Measurements from ENCODE around the gene CEP97. TPM values are rescaled to one million over a fixed set of nuclear protein-coding genes. Genes with fewer than 3 reads are reported as not detected.

The CEP97 gene
- total RNA-seq, 3 donors from 2014 or later (not counting 1 experiment from before 2014, with no cell fraction given), result 8.5 to 11.0 (median 9.4) TPM

DNA sequence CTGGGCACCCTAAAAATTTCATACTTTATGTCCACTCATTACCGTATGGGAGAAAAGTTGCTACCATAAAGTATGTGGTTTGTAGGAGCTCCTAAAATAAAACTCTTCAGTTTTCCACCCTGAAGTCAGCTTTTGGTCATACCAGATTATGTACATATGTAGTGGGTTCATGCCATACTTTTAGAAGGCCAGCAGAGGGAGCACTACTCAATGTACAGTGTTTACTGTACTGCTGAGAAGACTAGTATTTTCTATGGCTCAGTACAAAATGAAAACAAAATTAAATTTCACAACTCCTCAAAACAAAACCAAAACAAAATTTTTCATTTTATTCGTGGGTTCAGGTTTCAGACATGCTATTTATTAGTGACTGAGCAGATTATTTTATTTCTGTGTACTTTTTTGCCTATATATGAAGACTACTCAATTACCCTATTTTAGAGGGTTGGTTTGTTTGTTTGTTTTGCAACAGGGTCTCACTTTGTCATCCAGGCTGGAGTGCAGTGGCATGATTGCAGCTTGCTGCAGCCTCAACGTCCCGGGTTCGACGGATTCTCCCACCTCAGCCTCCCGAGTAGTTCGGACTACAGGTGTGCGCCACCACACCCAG lies 78.9 kb downstream of the CEP97 start:
- Mint-ChIP-seq H3K27ac (peak overlapping the region; percentile 52 to 78), H3K4me1 (peaks cover 7 to 17% of the 10 kb centered on the region in 2 donors), H3K27me3 (ENCODE audit: low read depth in 2 of 2) (no peaks in the 10 kb centered on the region), H3K36me3 (no peaks in the 10 kb centered on the region), H3K9me3 (no peaks in the 10 kb centered on the region), H3K4me3 (peak overlapping the region; percentile 56)
- TF ChIP-seq, protein P1, sequence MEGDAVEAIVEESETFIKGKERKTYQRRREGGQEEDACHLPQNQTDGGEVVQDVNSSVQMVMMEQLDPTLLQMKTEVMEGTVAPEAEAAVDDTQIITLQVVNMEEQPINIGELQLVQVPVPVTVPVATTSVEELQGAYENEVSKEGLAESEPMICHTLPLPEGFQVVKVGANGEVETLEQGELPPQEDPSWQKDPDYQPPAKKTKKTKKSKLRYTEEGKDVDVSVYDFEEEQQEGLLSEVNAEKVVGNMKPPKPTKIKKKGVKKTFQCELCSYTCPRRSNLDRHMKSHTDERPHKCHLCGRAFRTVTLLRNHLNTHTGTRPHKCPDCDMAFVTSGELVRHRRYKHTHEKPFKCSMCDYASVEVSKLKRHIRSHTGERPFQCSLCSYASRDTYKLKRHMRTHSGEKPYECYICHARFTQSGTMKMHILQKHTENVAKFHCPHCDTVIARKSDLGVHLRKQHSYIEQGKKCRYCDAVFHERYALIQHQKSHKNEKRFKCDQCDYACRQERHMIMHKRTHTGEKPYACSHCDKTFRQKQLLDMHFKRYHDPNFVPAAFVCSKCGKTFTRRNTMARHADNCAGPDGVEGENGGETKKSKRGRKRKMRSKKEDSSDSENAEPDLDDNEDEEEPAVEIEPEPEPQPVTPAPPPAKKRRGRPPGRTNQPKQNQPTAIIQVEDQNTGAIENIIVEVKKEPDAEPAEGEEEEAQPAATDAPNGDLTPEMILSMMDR (IDR thresholded peaks at IDR 0.05), result peak; percentile 89
- no peaks in the 10 kb centered on the region for H3K9me3 ChIP-seq (ENCODE audit: control insufficient read depth, insufficient read depth, low read length)
- H3K27ac ChIP-seq (ENCODE audit: low read length), result peak overlapping the region; percentile 31
- peak in 1 of 2 donors; percentile 90 for DNase-seq
- WGBS (ENCODE audit: insufficient coverage), result 96% methylated on average over 7 of the region's 9 CpGs
- peak; percentile 100 for ATAC-seq
- peaks cover 28% of the 10 kb centered on the region for H3K36me3 ChIP-seq (ENCODE audit: control insufficient read depth, insufficient read depth, low read length)
- H3K4me3 ChIP-seq (ENCODE audit: low read length), result no peak overlapping the region
- peaks cover 4% of the 10 kb centered on the region for H3K4me1 ChIP-seq (ENCODE audit: control insufficient read depth, insufficient read depth, low read length)
- H3K27me3 ChIP-seq (ENCODE audit: control insufficient read depth, insufficient read depth, low read length), result no peaks in the 10 kb centered on the region
- intact Hi-C loops (cut with micrococcal nuclease), result loop anchor here (2.0 to 5.0 kb wide), 2 partner anchors 426 to 734 kb away; no protein-coding TSS in a partner anchor

DNA sequence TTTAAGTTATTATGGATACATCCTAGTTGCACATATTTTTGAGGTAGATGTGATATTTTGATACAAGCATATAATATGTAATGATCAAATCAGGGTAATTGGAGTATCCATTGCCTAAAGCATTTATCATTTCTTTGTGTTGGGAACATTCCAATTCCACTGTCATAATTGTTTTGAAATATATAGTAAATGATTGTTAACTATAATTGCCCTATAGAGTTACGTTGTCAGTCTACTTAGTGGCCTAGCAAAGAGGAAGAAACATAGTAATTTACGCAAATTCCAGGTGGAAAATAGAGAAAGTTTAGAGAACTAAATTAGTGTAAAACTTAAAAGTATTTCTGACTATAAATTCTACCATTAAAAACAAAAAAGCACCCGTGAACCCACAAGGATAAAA lies 79.5 kb downstream of the CEP97 start:
- no peak overlapping the region for H3K4me3 ChIP-seq (ENCODE audit: low read length)
- no peaks in the 10 kb centered on the region for H3K36me3 Mint-ChIP-seq
- H3K27ac Mint-ChIP-seq, result peak overlapping the region; percentile 52 to 78
- no peaks in the 10 kb centered on the region for H3K9me3 Mint-ChIP-seq
- peak overlapping the region; percentile 56 for H3K4me3 Mint-ChIP-seq
- H3K27me3 Mint-ChIP-seq (ENCODE audit: low read depth in 2 of 2), result no peaks in the 10 kb centered on the region
- H3K9me3 ChIP-seq (ENCODE audit: control insufficient read depth, insufficient read depth, low read length), result no peaks in the 10 kb centered on the region
- TF ChIP-seq, protein P1 (IDR thresholded peaks at IDR 0.05), result no peak
- DNase-seq (no peak), ATAC-seq (no peak)
- H3K27me3 ChIP-seq (ENCODE audit: control insufficient read depth, insufficient read depth, low read length), result no peaks in the 10 kb centered on the region
- peaks cover 30% of the 10 kb centered on the region for H3K36me3 ChIP-seq (ENCODE audit: control insufficient read depth, insufficient read depth, low read length)
- H3K27ac ChIP-seq (ENCODE audit: low read length), result no peak overlapping the region
- peaks cover 9 to 19% of the 10 kb centered on the region in 2 donors for H3K4me1 Mint-ChIP-seq
- peaks cover 4% of the 10 kb centered on the region for H3K4me1 ChIP-seq (ENCODE audit: control insufficient read depth, insufficient read depth, low read length)
- no CpG with 5 or more reads among the region's 3 CpGs for WGBS (ENCODE audit: insufficient coverage)
- intact Hi-C loops (cut with micrococcal nuclease), result loop anchor here (2.0 to 5.0 kb wide), 2 partner anchors 425 to 733 kb away; no protein-coding TSS in a partner anchor

DNA sequence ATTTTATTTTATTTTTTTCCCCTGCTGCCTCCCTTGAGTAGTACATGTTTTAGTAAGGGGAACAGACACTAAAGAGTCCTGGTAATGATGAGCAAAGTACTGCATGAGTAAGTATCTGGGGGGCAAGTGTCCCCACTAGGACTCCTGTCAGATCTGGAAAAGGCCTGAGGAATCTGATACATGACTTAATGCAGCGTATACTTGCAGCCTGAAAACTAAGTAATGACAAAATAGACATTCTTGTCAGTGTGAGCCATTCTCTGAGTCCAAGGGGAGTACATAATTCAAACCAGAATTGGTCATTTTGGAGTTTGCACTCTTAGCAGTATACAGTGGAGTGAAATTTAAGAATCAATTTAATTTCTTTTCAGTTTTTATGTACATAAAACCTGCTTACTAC lies 82.1 kb downstream of the CEP97 start:
- intact Hi-C loops (cut with micrococcal nuclease), result no loop called here
- Mint-ChIP-seq H3K27ac (no peak overlapping the region), H3K9me3 (no peaks in the 10 kb centered on the region), H3K27me3 (ENCODE audit: low read depth in 2 of 2) (no peaks in the 10 kb centered on the region), H3K4me3 (no peak overlapping the region), H3K36me3 (no peaks in the 10 kb centered on the region), H3K4me1 (peaks cover 15 to 19% of the 10 kb centered on the region in 2 donors)
- Histone ChIP-seq H3K9me3 (ENCODE audit: control insufficient read depth, insufficient read depth, low read length) (no peaks in the 10 kb centered on the region), H3K4me1 (ENCODE audit: control insufficient read depth, insufficient read depth, low read length) (peaks cover 4% of the 10 kb centered on the region), H3K27ac (ENCODE audit: low read length) (no peak overlapping the region), H3K4me3 (ENCODE audit: low read length) (no peak overlapping the region), H3K27me3 (ENCODE audit: control insufficient read depth, insufficient read depth, low read length) (no peaks in the 10 kb centered on the region), H3K36me3 (ENCODE audit: control insufficient read depth, insufficient read depth, low read length) (peaks cover 23% of the 10 kb centered on the region)
- TF ChIP-seq, protein P1 (IDR thresholded peaks at IDR 0.05), result no peak
- 87% methylated on average over 1 of the region's 1 CpG for WGBS (ENCODE audit: insufficient coverage)
- ATAC-seq (no peak), DNase-seq (no peak)

DNA sequence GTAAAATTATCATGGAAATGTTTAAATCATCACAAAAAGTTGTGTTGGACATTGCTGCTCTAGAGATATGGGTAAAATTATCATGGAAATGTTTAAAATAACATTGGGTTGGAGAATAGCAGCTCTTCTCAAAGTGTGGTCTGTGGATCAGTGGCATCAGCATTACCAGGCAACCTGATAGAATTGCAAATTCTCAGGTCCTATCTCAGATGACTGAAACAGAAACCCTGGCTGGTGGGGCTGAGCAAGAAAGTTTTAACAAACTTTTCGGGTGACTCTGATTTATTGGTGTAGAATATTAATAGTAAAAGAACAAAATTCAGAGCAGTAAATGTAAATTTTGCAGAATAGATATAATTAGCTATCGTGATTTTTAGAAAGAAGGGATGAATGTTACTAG lies 83.5 kb downstream of the CEP97 start:
- TF ChIP-seq, protein P1 (IDR thresholded peaks at IDR 0.05), result no peak
- intact Hi-C loops (cut with micrococcal nuclease), result no loop called here
- H3K4me3 Mint-ChIP-seq, result no peak overlapping the region
- ATAC-seq (no peak), DNase-seq (no peak)
- H3K9me3 ChIP-seq (ENCODE audit: control insufficient read depth, insufficient read depth, low read length), result no peaks in the 10 kb centered on the region
- no peaks in the 10 kb centered on the region for H3K27me3 ChIP-seq (ENCODE audit: control insufficient read depth, insufficient read depth, low read length)
- H3K9me3 Mint-ChIP-seq, result no peaks in the 10 kb centered on the region
- H3K36me3 Mint-ChIP-seq, result no peaks in the 10 kb centered on the region
- no peak overlapping the region for H3K4me3 ChIP-seq (ENCODE audit: low read length)
- H3K4me1 ChIP-seq (ENCODE audit: control insufficient read depth, insufficient read depth, low read length), result peaks cover 4% of the 10 kb centered on the region
- H3K27me3 Mint-ChIP-seq (ENCODE audit: low read depth in 2 of 2), result no peaks in the 10 kb centered on the region
- H3K27ac Mint-ChIP-seq, result no peak overlapping the region
- no peak overlapping the region for H3K27ac ChIP-seq (ENCODE audit: low read length)
- peaks cover 15 to 19% of the 10 kb centered on the region in 2 donors for H3K4me1 Mint-ChIP-seq
- WGBS (ENCODE audit: insufficient coverage), result 88% methylated on average over 2 of the region's 2 CpGs
- peaks cover 14% of the 10 kb centered on the region for H3K36me3 ChIP-seq (ENCODE audit: control insufficient read depth, insufficient read depth, low read length)

All from natural killer cell (primary cell).